ENCODE measurements around the gene ZFYVE1.
"Not testable (repeated sequence)": the region's sequence is repeated elsewhere in the genome, so short reads cannot be mapped to it uniquely, and the experiment has no call there.

The ZFYVE1 gene, protein sequence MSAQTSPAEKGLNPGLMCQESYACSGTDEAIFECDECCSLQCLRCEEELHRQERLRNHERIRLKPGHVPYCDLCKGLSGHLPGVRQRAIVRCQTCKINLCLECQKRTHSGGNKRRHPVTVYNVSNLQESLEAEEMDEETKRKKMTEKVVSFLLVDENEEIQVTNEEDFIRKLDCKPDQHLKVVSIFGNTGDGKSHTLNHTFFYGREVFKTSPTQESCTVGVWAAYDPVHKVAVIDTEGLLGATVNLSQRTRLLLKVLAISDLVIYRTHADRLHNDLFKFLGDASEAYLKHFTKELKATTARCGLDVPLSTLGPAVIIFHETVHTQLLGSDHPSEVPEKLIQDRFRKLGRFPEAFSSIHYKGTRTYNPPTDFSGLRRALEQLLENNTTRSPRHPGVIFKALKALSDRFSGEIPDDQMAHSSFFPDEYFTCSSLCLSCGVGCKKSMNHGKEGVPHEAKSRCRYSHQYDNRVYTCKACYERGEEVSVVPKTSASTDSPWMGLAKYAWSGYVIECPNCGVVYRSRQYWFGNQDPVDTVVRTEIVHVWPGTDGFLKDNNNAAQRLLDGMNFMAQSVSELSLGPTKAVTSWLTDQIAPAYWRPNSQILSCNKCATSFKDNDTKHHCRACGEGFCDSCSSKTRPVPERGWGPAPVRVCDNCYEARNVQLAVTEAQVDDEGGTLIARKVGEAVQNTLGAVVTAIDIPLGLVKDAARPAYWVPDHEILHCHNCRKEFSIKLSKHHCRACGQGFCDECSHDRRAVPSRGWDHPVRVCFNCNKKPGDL

DNA sequence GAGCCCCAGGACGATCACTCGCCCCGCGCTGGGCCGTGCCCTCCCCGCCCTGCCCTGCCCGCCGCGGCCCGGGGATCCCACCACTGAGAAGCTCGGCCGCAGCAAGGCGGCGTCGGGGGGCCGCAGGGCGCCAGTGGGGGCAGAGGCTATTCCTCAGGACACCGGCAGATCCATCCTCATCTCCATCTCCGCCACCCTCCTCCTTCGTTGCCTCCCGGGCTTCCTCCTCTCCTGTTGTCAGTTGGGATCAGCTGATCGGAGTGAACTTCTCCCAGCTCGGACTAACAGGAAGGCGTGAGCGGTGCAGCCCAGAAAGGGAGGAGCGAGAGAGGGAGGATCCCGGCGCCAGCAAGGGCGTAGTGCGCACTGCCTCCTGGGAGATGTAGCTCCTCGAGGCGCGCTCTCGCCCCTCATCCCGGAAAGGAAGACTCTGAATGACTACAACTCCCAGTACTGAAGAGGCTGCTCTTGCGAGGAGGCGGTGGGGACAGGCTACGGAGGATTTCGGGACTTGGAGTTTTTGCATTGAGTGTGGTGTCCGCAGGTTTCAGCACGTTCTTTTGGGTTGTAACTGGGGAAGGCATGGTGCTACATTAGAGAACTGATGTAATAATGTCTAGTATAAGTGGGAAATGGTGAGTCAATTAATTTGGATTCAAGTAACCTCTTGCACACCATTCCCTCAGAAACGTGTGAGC lies at the start of gene ZFYVE1:
Gene ZFYVE1, minus strand, starts transcription at position 262 of the 698 bp plus-strand sequence. CDS start 2,598 bp downstream, outside the sequence.
- DNase-seq = peak; percentile 94

DNA sequence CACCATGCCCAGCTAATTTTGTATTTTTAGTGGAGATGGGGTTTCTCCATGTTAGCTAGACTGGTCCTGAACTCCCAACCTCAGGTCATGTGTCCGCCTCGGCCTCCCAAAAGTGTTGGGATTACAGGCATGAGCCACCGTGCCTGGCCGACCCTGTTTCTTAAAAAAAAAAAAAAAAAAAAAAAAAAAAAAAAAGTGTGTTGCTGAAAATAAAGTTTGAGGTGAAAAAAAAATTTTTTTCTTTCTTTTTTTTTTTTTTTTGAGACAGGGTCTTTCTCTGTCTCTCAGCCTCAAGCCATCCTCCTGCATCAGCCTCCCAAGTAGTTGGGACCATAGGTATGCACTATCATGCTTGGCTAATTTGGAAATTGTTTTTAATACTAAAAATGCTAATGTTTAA lies 42.7 kb upstream of the ZFYVE1 start:
- no peak for DNase-seq

DNA sequence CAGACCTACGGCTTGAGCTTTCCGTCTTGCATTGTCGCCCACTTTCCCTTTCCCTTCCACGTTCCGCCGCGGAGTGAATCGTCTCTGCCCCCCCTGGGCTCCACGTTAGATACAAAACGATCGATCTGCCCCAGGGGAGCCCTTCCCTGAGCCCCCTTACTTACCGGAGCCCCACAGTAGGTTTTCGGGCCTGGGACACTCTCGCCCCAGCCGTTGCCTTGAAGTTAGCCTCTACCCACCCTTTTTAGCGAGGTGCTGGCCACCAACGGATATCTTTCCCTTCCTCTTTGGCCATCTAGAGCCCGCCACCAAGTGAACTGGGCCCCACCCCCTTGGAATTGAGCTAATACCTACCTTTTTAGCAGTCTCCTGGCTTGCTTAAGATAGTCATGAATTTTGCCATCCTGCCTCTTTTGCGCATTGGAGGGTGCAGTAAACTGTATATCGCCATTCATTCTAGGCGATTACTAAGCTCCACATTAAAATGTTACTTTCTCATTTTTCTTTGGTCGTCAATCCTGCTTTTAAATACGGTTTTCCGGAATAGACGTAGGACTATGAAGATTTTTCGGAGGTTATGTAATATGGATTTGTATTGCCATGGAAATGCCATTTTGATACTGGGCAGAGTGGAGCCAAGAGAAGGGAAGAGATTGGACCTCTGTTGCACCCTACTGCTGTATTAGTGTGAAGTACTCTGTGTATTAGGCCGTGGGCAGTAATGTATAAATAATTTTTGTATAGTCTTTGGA lies 32.2 kb upstream of the ZFYVE1 start:
- peak; percentile 19 for DNase-seq

DNA sequence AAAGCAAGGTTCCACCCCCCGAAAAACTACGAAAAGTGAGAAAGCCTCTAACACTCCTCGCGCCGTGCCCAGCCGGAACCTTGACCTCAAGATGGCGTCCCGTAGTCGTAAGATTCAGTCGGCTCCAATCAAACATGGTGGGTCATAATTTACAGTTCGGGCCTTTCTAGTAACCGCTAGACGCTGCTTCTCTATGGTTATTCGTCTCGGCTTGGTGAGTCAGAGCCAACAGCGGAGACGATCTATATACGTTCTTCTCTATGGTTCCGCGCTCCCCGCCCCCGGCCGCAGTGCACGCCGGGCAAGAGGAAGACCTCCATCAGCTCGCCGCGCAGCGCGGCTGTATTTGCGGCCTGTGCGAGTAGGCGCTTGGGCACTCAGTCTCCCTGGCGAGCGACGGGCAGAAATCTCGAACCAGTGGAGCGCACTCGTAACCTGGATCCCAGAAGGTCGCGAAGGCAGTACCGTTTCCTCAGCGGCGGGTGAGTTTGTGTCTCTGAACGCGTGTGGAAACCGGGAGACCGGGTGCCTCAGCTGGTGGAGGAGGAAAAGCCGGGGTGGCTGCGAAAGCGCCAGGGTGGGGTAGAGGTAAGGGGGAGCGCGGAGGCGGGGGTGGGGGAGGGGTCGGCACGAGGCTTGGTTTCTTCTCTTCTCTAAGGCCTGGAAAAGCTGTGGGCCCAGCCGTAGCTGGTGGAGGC lies 31.5 kb upstream of the ZFYVE1 start, which contains the start of gene RBM25:
Gene RBM25, plus strand, starts transcription at position 311 of the 698 bp plus-strand sequence. CDS start 13,108 bp downstream, outside the sequence.
- DNase-seq = peak; percentile 99

DNA sequence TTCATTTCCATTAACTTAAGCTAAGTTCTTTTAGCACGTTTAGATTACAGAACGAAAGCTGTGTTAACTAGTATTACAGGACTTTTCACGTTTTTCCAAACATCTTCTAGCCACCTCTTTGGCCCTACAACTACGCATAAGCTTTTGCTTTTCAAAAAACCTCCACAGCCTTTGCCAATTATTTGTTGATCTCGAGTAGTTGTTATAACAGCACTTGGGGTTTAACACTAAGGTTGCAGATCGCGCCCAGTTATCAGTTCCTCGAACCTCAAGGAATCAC lies 31.0 kb upstream of the ZFYVE1 start:
- DNase-seq = no peak

DNA sequence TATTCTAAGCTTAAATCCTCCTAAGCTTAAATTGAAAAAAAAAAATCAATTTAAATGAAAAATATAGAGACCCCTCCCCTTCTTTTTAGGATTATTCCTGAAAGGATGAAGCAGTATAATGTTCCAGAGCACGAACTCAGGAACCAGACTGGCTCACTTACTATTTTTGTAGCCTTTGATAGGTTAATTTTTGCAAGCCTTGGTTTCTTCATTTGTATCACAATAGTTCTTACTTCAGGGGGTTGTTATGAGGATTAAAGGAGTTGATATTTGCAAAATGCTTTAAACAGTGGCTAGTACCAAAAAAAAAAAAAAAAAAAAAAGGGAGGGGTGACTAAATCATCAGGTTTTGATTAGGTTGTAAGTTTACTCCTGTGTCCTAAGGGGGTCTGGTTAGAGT lies 28.3 kb upstream of the ZFYVE1 start:
- DNase-seq = no peak

DNA sequence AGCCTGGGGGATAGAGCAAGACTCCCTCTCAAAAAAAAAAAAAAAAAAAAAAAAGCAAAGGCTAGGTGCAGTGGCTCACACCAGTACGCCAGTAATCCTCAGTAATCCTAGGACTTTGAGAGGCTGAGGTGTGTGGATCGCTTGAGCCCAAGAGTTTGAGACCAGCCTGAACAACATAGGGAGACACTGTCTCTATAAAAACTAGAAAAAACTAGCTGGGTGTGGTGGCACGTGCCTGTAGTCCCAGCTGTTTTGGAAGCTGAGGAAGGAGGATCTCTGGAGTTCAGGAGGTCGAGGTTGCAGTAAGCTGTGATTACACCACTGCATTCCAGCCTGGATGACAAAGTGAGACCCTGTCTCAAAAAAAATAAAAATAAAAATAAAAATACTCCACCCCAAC lies 22.5 kb upstream of the ZFYVE1 start:
- no peak for DNase-seq

DNA sequence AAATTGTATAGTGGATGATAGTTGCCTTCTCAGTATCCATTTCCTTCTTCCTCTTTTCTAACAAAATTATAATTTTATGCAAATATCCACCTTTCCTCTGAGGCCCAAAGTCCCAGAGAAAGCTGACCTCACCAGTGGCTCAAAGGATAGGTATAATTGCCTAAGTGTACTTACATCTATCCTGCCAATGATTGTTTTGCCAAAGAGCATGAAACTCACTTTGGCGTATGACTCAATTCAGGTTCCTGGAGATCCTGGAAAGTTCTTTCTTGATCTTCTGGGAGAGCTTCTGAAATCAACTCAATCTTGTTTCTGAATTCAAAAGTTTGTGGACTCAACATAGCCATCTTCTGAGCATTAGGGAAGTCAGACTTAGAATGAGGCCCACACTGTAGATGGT lies 20.9 kb upstream of the ZFYVE1 start:
- no peak for DNase-seq

DNA sequence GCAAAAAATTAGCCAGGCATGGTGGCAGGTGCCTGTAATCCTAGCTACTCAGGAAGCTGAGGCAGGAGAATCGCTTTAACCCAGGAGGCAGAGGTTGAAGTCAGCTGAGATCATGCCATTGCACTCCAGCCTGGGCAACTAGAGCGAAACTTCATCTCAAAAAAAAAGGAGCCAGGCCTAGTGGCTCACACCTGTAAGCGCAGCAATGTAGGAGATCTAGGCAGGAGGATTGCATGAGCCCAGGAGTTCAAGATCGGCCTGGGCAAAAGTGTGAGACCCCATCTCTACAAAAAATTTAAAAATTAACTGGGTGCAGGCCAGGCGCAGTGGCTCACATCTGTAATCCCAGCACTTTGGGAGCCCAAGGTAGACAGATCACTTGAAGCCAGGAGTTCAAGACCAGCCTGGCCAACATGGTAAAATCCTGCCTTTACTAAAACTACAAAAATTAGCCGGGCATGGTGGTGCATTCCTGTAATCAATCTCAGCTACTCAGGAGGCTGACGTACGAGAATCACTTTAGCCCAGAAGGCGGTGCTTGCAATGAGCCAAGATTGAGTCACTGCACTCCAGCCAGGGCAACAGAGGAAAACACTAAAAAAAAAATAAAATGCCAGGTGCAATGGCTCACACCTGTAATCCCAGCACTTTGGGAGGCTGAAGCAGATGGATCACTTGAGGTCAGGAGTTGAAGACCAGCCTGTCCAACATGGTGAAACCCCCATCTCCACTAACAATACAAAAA lies 10.0 kb upstream of the ZFYVE1 start:
- not testable (repeated sequence) for DNase-seq

DNA sequence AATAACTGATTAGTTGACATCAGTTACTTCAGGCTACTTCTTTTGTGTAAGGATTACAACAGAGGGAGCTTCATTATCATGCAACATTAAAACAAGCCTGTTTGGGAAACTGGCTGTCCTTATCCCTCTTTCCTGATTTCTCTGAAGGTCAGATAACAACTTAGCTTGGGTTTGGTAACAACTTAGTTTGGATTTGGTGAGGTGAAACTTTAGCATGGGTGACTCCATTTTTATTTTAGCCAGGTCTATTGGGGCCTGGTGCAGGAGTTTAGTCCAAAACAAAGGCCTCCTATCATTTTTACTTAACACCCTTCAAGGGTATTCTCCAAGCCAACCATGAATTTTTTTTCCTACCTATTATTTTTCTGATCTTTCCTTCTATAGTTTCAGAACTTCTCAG lies 1.1 kb upstream of the ZFYVE1 start:
- no peak for DNase-seq

DNA sequence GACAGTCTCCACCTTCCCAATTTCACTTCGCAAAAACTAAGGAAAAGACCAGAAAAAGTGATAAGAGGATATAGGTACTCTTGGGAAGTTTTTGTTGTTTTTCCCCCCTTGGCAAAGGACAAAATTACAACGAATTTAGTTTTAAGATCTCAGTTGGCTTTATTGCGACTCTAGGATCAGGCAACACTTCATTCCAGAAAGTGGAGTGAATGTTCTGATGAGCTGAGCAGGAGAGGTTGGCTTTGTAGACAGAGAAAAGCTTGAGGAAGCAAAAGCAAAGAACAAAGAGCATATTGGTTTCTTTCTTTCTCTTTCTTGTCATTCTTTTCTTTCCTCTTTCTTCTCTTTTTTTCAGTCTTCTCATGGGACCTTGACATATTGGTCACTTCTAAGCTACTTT lies 640 bp upstream of the ZFYVE1 start:
- no peak for DNase-seq

DNA sequence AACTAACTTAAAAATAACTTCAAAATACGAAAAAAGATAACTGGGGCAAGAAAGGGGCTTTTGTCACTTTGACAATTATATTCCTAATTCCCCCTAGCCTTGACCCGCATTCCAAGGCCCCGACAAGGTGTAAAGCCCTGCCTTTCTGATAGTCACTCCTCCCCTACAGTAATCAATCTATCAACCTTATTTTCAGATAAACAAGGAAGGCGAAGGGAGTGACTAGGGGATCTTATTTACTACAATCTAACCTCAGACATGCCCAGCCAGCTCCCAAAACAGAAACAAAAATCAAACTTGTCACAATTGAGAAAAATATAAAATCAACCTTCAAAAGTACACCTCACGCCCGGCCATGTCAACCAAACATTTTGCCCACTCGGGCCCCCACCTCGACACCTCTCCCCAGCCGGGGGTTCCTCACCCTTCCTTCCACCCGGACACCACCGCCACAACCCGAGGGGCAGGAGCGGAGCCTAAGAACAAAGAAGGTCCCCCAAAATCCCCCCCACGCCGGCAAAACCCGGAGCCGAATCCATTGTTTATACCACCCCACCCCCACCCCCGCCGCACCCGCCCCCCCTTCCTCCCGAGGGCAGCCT lies 562 bp downstream of the ZFYVE1 start:
- no peak for DNase-seq

DNA sequence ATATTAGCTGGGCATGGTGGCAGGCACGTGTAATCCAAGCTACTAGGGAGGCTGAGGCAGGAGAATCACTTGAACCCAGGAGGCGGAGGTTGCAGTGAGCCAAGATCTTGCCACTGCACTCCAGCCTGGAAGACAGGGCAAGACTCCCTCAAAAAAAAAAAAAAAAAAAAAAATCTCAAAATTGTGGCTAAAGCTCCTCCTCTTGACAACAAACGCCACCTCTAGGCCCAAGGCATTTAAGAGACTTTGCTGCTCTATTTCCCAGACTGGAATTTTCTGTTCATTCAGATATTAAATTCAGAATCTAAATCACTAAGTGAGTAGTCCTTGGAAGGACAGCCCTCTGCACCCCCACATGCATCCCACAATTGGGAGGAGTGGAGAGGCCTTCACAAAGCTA lies 1.4 kb downstream of the ZFYVE1 start:
- DNase-seq = no peak

DNA sequence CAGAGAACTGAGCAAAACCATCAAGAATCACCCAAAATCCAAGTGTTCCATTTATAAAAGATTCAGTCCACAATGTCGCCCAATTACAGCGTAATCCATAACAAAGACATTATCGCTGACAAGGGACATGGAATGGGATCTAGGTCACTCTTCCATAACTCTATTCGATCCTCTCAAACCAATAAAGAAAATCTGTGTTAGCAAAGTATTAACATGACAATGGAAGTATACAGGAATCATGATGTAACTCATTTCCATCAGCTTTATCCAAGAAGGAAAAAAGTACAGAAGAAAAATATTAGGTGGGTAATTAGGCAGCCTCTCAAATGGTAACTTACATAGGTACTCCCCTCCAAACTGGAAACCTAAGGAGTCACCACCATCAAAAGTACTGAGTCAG lies 4.9 kb downstream of the ZFYVE1 start:
- no peak for DNase-seq

DNA sequence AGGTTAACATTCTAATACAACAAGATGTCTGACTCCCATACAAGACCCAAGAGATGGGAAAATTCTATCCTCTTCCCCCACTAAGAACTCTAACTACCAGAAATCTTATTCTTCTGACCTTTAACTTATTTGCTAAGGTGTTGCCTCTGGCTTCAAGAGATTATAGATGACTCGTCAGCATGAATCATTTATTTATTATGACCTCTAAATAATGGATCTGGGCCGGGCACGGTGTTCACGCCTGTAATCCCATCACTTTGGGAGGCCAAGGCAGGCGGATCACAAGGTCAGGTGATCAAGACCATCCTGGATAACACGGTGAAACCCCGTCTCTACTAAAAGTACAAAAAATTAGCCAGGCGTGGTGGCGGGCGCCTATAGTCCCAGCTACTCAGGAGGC lies 10.9 kb downstream of the ZFYVE1 start:
- DNase-seq = not testable (repeated sequence)

DNA sequence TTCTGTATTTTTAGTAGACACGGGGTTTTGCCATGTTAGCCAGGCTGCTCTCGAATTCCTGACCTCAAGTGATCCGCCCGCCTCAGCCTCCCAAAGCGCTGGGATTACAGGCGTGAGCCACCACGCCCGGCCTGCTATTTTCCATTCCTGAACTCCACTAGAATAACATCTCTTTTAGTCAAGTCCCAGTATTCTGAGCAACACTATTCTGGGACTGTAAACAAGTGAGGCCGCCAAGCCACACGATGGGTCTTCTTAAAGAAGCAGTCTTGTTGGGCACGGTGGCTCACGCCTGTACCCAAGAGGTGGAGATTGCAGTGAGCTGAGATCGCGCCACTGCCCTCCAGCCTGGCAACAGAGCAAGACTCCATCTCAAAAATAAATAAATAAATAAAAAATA lies 11.4 kb downstream of the ZFYVE1 start:
- DNase-seq = not testable (repeated sequence)

DNA sequence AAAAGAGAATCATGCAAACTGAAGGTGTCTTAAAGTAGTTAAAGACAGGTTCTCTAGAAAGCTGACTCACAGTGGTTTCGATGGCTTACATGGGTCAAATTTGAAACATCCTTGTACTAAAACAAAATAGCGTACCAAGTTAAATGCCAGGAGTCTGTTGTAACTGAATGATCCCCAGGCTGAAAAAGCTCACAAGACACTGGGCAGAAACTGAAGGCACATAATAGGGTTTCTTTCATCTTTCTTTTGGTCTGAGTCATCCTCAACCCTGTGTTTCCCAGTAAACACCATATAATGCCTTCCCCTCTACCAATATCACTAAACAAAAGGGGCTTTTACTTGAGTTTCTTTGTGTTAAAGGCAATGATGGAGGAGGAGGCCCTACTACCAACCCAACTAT lies 12.8 kb downstream of the ZFYVE1 start:
- DNase-seq = no peak

DNA sequence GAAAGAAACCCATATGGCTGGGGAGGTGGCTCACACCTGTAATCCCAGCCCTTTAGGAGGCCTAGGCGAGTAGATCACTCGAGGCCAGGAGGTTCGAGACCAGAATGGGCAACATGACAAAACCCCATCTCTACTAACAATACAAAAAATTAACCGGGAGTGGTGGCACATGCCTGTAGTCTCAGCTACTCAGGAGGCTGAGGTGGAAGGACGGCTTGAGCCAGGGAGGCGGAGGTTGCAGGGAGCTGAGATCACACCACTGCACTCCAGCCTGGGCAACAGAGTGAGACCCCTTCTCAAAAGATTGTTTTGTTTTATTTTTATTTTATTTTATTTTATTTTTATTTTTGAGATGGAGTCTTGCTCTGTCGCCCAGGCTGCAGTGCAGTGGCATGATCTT lies 15.7 kb downstream of the ZFYVE1 start:
- DNase-seq = not testable (repeated sequence)

DNA sequence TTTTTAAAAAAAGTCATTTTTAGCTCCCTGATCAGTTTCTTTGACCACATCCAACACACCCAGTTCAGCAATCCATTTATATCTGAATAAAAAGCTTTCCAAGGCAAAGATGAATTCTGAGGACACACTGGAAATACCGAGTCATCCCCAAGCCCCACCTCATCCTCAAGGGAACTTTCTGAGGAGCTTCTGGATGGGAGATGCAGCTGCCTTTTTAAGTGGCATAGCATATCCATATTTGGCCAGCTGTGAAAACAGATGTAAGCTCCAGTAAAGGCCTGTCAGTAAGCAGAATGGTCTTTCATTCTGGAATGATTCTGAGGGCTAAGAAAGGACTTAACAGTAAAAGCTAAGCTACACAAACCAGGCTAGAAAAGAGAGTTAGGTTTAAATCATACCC lies 18.4 kb downstream of the ZFYVE1 start:
- DNase-seq = no peak

DNA sequence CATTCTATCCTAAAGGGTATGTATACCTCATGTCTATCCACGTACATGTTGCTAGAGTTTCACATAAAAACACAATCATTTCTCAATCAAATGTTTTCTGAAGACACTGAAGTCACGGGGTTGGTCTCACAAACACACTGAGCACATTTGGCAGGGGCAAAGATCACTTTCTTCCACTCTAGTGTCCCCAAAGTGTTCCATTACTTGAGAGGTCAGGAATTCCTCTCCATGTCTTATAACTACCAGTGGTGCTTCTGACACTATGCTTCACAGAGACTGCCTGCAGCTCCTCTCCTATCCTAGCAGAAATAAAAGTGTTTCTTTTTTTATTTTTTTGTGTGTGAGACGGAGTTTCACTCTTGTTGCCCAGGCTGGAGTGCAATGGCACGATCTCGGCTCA lies 19.1 kb downstream of the ZFYVE1 start:
- DNase-seq = no peak

DNA sequence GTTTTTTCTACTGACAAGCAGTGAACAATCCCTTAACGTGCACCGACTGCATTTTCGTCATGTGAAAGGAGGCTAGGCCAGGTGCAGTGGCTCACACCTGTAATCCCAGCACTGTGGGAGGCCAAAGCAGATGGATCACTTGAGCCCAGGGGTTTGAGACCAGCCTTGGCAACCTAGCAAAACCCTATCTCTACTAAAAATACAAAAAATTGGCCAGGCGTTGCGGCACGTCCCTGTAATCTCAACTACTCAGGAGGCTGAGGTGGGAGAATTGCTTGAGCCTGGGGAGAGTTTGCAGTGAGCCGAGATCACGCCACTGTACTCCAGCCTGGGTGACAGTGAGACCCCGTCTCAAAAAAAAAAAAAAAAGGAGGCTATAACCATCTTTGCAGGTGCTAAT lies 22.3 kb downstream of the ZFYVE1 start:
- not testable (repeated sequence) for DNase-seq

Measured in CD4-positive, alpha-beta T cell treated with Interleukin-17A for 1 hour (primary cell).